ENCODE results near the gene PRKCA.

PRKCA gene

DNA sequence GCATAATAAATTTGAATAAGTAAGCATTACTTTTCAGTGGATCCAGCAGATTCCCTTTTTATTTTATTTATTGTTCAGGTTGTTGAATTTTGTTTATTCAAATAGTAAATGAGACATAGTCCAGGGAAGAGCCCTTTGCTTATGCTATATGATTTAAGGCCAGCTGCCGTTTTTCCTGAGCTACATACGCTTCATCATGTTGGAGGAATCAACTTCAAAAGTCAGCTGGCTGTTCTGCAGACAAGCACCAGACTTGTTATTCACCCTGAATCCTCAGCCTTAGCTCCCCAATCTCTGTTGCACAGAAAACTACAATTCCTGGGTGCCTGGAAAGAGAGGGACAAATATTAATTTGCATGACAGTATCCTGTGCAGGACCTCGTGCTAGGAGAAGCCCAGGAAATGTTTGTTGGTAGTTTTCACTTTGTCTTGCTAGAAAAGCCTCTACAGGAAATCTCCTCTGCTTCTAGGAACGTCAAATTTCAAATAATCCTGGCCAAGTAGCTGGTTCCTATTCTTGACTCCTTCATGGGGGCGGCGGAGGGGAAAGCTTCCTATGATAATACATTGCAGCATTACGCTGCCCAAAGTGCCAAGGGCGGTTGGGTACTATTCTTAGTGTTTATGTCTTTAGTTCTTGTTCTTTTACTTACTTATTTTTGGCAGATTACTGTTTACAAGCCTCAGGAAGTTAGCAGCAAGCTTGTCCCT is 101.6 kb downstream of the PRKCA start:
- TF ChIP-seq, protein P1, sequence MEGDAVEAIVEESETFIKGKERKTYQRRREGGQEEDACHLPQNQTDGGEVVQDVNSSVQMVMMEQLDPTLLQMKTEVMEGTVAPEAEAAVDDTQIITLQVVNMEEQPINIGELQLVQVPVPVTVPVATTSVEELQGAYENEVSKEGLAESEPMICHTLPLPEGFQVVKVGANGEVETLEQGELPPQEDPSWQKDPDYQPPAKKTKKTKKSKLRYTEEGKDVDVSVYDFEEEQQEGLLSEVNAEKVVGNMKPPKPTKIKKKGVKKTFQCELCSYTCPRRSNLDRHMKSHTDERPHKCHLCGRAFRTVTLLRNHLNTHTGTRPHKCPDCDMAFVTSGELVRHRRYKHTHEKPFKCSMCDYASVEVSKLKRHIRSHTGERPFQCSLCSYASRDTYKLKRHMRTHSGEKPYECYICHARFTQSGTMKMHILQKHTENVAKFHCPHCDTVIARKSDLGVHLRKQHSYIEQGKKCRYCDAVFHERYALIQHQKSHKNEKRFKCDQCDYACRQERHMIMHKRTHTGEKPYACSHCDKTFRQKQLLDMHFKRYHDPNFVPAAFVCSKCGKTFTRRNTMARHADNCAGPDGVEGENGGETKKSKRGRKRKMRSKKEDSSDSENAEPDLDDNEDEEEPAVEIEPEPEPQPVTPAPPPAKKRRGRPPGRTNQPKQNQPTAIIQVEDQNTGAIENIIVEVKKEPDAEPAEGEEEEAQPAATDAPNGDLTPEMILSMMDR (conservative IDR thresholded peaks at IDR 0.05; ENCODE audit: low read length), result no peak
- H3K4me3 ChIP-seq (ENCODE audit: low read length), result no peak overlapping the region
- DNase-seq (ENCODE audit: low read depth), result no peak

DNA sequence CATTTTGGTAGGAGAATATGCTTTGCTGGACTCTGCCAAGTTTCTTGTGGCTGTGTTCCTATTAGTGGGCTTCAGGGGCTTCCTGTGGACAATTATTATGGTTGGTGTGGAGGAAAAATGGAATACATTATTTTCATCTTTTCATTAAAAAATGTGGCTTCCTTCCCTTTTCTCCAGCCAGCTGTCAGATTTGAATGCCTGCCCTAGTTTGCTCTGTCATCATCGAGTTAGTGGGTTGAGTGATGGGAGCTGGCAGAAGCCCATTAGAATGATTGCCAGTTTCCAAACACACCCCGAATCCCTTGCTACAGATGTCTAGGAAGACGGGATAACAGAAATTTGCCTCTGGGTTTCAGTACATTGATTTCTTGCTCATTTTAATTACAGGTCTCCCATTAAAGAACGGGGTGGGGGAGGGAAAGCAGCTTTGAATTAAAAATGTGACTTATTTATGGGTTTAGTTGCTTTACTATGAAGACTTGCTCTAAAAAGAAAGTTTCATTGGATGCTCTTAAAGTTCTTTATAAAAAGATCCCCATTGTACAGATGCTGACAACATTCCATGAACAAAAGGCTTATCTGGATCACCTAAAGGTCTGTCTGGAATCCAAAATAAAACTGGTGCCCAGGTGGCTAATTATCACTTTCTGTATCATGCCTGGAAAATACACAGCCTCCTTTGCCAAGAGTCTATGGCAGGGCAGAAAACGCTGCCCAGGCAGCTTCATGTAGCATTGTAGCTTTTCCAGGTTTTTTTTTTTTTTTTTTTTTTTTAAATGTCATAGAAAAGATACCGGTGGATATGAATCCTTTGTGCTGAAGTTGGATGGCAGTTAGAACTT is 103.6 kb downstream of the PRKCA start:
- TF ChIP-seq, protein P1 (conservative IDR thresholded peaks at IDR 0.05; ENCODE audit: low read length), result no peak
- peak; percentile 49 for DNase-seq (ENCODE audit: low read depth)
- no peak overlapping the region for H3K4me3 ChIP-seq (ENCODE audit: low read length)

DNA sequence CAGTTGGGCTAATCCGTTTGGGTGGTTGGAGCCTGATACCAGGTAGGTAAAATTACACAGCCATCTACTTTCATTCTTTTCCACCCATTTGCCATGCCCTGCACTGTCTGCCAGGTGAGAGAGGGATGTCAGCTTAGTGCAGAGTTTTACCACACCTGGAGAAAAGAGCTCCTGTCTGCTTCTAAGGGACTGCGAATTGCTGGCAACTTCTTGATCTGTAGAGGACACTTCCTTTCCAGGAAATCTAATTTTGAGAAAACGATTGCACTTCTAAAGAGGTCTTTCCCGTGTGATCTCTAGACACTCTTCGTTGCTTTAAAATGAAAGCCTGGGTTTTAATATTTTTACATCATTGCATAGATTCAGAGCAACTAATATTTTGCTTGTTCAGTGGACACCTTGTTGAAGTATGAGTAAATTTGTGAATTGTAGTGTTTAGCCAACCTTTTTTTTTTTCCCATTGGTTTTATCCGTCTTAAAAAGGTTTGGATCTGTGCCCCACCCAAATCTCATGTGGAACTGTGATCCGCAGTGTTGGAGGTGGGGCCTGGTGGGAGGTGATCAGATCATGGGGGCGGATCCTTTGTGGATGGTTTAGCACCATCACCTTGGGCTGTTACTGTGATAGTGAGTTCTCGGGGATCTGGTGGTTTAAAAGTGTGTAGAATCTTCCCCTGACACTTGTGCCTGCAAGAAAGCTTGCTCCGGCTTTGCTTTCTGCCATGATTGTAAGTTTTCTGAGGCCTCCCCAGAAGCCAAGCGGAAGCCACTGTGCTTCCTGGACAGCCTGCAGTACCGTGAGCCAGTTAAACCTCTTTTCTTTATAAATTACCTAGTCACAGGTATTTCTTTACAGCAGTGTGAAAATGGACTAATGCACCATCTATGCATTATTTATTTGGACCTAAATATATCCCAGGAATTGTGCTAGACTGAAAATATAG is 104.6 kb downstream of the PRKCA start:
- DNase-seq (ENCODE audit: low read depth), result no peak
- no peak overlapping the region for H3K4me3 ChIP-seq (ENCODE audit: low read length)
- TF ChIP-seq, protein P1 (conservative IDR thresholded peaks at IDR 0.05; ENCODE audit: low read length), result no peak

DNA sequence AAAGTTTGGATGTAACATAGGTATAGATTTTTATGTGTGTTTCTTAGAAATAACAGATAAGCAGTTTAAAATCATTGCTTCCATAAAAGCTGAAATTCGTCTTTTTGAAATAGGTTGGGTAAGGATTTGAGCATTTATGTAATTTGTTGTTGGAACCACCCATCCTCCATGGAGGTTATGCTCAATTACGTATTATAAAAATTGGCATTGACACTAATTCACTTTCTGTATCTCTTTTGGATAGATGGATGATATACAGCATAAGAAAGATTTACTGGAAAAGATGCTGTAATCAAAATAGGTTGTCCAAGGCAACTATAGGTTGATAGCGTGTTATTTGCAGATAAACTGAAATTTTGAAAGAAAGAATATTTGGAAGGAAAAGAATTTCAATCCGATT is 105.5 kb downstream of the PRKCA start:
- DNase-seq (ENCODE audit: low read depth), result no peak
- no peak overlapping the region for H3K4me3 ChIP-seq (ENCODE audit: low read length)
- TF ChIP-seq, protein P1 (conservative IDR thresholded peaks at IDR 0.05; ENCODE audit: low read length), result no peak

DNA sequence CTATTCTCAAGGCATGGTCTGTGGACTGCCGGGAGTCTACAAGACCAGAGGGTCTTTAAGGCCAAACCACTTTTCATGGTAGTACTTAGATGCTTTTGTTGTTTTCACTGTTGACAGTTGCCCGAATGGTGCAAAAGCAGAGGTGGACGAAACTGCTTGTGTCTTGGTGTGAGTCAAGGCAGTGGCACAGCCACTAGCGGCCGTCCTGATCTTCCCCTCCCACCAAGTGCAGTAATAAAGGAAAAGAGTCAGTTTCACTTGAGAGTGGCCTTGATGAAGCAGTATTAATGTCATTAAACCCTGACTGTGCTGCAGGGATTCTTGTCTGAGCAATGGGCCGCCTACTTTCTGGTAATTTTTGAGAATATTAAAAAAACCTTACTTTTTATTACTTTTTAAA is 109.1 kb downstream of the PRKCA start:
- no peak for DNase-seq (ENCODE audit: low read depth)
- no peak overlapping the region for H3K4me3 ChIP-seq (ENCODE audit: low read length)
- TF ChIP-seq, protein P1 (conservative IDR thresholded peaks at IDR 0.05; ENCODE audit: low read length), result no peak

DNA sequence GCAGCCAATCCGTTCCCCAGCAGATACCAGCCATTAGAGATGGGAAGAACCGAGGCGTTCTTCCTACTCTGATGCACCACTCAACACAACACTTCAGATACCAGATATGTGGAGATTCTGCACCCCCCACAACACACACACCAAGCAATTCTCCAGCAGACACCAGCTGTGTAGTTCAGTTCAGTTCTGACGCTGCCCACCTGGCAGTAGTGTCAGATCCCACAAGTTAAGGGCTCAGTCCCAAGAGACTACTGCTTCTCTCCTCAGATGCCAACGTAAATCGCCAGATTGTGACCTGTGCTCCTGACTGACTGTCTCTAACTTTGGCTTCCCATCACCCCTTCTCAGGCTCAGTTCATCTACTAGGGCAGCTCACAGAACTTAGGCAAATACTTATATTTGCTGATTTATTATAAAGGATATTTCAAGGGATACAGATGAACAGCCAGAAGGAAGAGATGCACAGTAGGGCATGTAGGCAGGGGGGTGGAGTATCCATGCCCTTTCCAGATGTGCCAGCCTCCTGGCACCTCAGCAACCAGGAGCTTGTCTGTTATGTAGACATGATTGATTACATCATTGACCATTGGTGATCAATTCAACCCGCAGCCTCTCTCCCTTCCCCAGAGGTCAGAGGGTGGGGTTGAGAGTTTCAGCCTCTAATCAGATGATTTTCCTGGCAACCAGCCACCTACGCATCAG is 110.6 kb downstream of the PRKCA start:
- no peak for DNase-seq (ENCODE audit: low read depth)
- TF ChIP-seq, protein P1 (conservative IDR thresholded peaks at IDR 0.05; ENCODE audit: low read length), result no peak
- H3K4me3 ChIP-seq (ENCODE audit: low read length), result no peak overlapping the region
